RKO (cell line): ENCODE measurements around the gene ODAD2.
"Not testable (repeated sequence)": the region's sequence is repeated elsewhere in the genome, so short reads cannot be mapped to it uniquely, and the experiment has no call there.

Experiments
- DNase-seq: peaks from one replicate; pipeline ENCODE4 v3.0.0-alpha.2; 2016; ENCODE audit warnings: low spot score

ODAD2 gene

GRCh38 chr10:27998954-27999275 lies at the start of gene ODAD2:
Gene ODAD2, minus strand, starts transcription at chr10:27999079. Its CDS starts 3,937 bp downstream, at chr10:27995142.
- DNase-seq: no peak

GRCh38 chr10:28047061-28047460 lies 48.2 kb upstream of the ODAD2 start:
- no peak for DNase-seq

GRCh38 chr10:28046579-28046978 lies 47.7 kb upstream of the ODAD2 start:
- DNase-seq: no peak

- DNase-seq: no peak
These were observed 45.1 kb upstream of the ODAD2 start for GRCh38 chr10:28043941-28044340.

- DNase-seq: no peak
These were observed 37.7 kb upstream of the ODAD2 start for GRCh38 chr10:28036587-28036986.

- no peak for DNase-seq
These were observed 22.4 kb upstream of the ODAD2 start for GRCh38 chr10:28020993-28021982.

GRCh38 chr10:28020080-28020860 lies 21.4 kb upstream of the ODAD2 start:
- DNase-seq: no peak

GRCh38 chr10:28014651-28015050 lies 15.8 kb upstream of the ODAD2 start:
- DNase-seq: no peak

GRCh38 chr10:28012990-28013515 lies 14.2 kb upstream of the ODAD2 start:
- no peak for DNase-seq

GRCh38 chr10:28010821-28011220 lies 11.9 kb upstream of the ODAD2 start:
- DNase-seq: no peak

GRCh38 chr10:28008054-28008453 lies 9.2 kb upstream of the ODAD2 start:
- DNase-seq: no peak

GRCh38 chr10:28001353-28001752 lies 2.5 kb upstream of the ODAD2 start:
- DNase-seq: no peak

- DNase-seq: no peak
These were observed 513 bp downstream of the ODAD2 start for GRCh38 chr10:27998178-27998953.

GRCh38 chr10:27997865-27998177 lies 1.1 kb downstream of the ODAD2 start:
- no peak for DNase-seq

- DNase-seq: no peak
These were observed 3.6 kb downstream of the ODAD2 start for GRCh38 chr10:27995311-27995710.

GRCh38 chr10:27989357-27989756 lies 9.5 kb downstream of the ODAD2 start:
- DNase-seq: not testable (repeated sequence)

- no peak for DNase-seq
These were observed 12.1 kb downstream of the ODAD2 start for GRCh38 chr10:27986821-27987220.

- no peak for DNase-seq
These were observed 15.9 kb downstream of the ODAD2 start for GRCh38 chr10:27982875-27983543.

GRCh38 chr10:27981744-27982143 lies 17.1 kb downstream of the ODAD2 start:
- no peak for DNase-seq

GRCh38 chr10:27970795-27971194 lies 28.1 kb downstream of the ODAD2 start:
- DNase-seq: not testable (repeated sequence)

- DNase-seq: not testable (repeated sequence)
These were observed 28.9 kb downstream of the ODAD2 start for GRCh38 chr10:27969931-27970330.
